ENCODE measurements around the gene ATRIP. TPM values are rescaled to one million over a fixed set of nuclear protein-coding genes. Genes with fewer than 3 reads are reported as not detected.

Gene ATRIP
- total and polyA plus RNA-seq, 2 donors from 2014 or later = 5.4 to 6.7 TPM

DNA sequence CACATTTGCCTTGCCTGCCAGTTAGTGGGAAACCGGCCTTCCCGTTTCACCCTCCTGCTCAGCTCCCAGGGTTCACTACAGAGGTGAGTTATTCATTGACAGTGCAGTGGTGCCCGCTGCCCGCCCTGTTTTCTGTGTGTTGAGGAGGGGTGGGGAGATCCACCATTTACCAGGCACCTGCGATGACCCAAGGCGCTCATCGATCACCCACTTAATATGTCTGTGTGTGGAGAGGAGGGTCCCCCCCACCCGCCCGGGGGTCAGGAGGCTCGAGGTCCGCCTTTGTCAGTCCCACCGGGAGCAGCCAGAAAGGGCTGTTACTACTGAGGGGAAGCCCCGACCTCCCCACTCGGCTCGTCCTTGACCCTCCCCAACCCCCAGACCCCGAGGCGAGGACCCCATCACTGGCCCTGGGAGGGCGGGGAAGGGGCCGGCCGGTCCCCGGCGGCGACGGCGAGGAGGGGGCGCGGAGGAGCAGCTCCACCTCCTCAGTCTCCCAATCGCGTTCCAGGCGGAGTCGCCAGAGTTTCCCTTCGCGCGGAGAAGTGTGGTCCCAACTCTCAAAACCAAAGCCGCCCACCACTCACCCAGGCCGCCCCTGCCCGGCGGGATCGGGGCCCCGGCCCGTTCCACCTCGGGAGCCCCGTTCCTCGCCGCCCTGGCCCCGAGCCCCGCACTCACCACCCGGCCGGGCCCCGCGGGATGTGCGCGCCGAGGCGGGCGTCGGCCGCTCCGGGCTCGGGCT lies 17.8 kb upstream of the ATRIP start:
- intact Hi-C loops (cut with DNase I) = no loop called here
- peak overlapping the region; percentile 21 to 76 (median 76) for H3K9ac ChIP-seq (ENCODE audit: low read length in 3 of 3)
- peak overlapping the region; percentile 91 to 94 for H3K27ac ChIP-seq (ENCODE audit: low read depth in 2 of 2, low read length in 2 of 2)
- H3K27me3 ChIP-seq (ENCODE audit: control insufficient read depth, insufficient read depth, low read length) = no peaks in the 10 kb centered on the region
- TF ChIP-seq, protein P1, sequence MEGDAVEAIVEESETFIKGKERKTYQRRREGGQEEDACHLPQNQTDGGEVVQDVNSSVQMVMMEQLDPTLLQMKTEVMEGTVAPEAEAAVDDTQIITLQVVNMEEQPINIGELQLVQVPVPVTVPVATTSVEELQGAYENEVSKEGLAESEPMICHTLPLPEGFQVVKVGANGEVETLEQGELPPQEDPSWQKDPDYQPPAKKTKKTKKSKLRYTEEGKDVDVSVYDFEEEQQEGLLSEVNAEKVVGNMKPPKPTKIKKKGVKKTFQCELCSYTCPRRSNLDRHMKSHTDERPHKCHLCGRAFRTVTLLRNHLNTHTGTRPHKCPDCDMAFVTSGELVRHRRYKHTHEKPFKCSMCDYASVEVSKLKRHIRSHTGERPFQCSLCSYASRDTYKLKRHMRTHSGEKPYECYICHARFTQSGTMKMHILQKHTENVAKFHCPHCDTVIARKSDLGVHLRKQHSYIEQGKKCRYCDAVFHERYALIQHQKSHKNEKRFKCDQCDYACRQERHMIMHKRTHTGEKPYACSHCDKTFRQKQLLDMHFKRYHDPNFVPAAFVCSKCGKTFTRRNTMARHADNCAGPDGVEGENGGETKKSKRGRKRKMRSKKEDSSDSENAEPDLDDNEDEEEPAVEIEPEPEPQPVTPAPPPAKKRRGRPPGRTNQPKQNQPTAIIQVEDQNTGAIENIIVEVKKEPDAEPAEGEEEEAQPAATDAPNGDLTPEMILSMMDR (IDR thresholded peaks at IDR 0.05; ENCODE audit: borderline replicate concordance, extremely low read depth, insufficient read depth) = no peak
- H3K4me3 ChIP-seq (ENCODE audit: low read length in 3 of 3) = peak overlapping the region; percentile 47 to 76 (median 75)
- peaks cover 3 to 73% (median 44%) of the 10 kb centered on the region in 3 donors for H3K4me1 ChIP-seq (ENCODE audit: control insufficient read depth in 2 of 3, insufficient read depth in 2 of 3, low read depth in 1 of 3, low read length in 3 of 3)
- DNase-seq (peak; percentile 80 to 89 (median 88)), FAIRE-seq (no peak)
- no peaks in the 10 kb centered on the region for H3K9me3 ChIP-seq (ENCODE audit: control insufficient read depth in 2 of 3, insufficient read depth in 1 of 3, low read length in 3 of 3)
- peaks cover 0 to 6% (median 0%) of the 10 kb centered on the region in 3 donors for H3K36me3 ChIP-seq (ENCODE audit: control insufficient read depth in 2 of 3, insufficient read depth in 3 of 3, low read length in 3 of 3)

DNA sequence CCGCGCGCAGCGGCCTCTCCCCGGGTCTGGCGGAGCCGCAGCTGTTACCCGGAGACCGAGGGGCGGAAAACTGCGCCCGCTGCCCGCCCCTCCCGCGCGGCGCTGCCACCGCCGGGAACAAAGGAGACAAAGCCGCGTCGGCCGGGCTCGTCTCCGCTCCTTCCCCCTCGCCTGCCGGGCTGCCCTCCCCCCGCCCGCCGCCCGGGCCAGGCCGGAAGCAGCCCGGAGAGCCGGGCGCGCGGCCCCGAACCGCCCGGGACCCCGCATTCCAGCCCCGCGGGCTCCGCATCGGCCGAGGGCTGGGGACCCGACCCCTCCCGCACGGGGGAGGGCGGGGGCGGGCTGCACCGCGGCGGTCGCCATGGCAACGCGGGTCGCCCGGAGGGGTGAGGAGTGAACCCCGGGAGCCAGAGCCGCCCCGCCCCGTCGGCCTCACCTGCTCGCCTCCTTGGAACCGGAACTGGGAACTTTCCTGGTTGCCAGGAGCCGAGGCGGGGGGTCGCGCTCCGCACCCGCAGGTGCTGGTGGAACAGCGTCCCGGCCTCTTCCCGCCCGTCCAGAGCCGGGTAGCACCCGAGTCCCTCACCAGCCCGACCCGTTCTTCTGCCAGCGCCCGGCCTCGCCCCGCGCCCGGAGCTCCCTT lies 17.1 kb upstream of the ATRIP start:
- DNase-seq = peak; percentile 77 to 94 (median 86)
- peak overlapping the region in 2 of 3 donors; percentile 51 to 76 for H3K9ac ChIP-seq (ENCODE audit: low read length in 3 of 3)
- H3K4me3 ChIP-seq (ENCODE audit: low read length in 3 of 3) = peak overlapping the region; percentile 43 to 76 (median 56)
- peaks cover 0 to 2% (median 0%) of the 10 kb centered on the region in 3 donors for H3K36me3 ChIP-seq (ENCODE audit: control insufficient read depth in 2 of 3, insufficient read depth in 3 of 3, low read length in 3 of 3)
- no peaks in the 10 kb centered on the region for H3K27me3 ChIP-seq (ENCODE audit: control insufficient read depth, insufficient read depth, low read length)
- H3K27ac ChIP-seq (ENCODE audit: low read depth in 2 of 2, low read length in 2 of 2) = peak overlapping the region; percentile 88 to 94
- peaks cover 3 to 75% (median 51%) of the 10 kb centered on the region in 3 donors for H3K4me1 ChIP-seq (ENCODE audit: control insufficient read depth in 2 of 3, insufficient read depth in 2 of 3, low read depth in 1 of 3, low read length in 3 of 3)
- TF ChIP-seq, protein P1 (IDR thresholded peaks at IDR 0.05; ENCODE audit: borderline replicate concordance, extremely low read depth, insufficient read depth) = no peak
- no peak for FAIRE-seq
- no peaks in the 10 kb centered on the region for H3K9me3 ChIP-seq (ENCODE audit: control insufficient read depth in 2 of 3, insufficient read depth in 1 of 3, low read length in 3 of 3)
- intact Hi-C loops (cut with DNase I) = no loop called here

- Histone ChIP-seq H3K27ac (ENCODE audit: low read depth in 2 of 2, low read length in 2 of 2) (peak within 1 kb of the TSS; percentile 88 to 94), H3K4me1 (ENCODE audit: control insufficient read depth in 2 of 3, insufficient read depth in 2 of 3, low read depth in 1 of 3, low read length in 3 of 3) (peaks cover 3 to 75% (median 51%) of the 10 kb centered on the region in 3 donors), H3K4me3 (ENCODE audit: low read length in 3 of 3) (peak within 1 kb of the TSS; percentile 56 to 76 (median 75)), H3K27me3 (ENCODE audit: control insufficient read depth, insufficient read depth, low read length) (no peaks in the 10 kb centered on the region), H3K9ac (ENCODE audit: low read length in 3 of 3) (peak within 1 kb of the TSS; percentile 3 to 76 (median 51)), H3K36me3 (ENCODE audit: control insufficient read depth in 2 of 3, insufficient read depth in 3 of 3, low read length in 3 of 3) (no peaks in the 10 kb centered on the region), H3K9me3 (ENCODE audit: control insufficient read depth in 2 of 3, insufficient read depth in 1 of 3, low read length in 3 of 3) (no peaks in the 10 kb centered on the region)
- intact Hi-C loops (cut with DNase I) = loop anchor here (10.0 kb wide), 1 partner anchor 155 kb away; no protein-coding TSS in a partner anchor
- FAIRE-seq (no peak), DNase-seq (peak; percentile 93 to 97 (median 96))
- TF ChIP-seq, protein P1 (IDR thresholded peaks at IDR 0.05; ENCODE audit: borderline replicate concordance, extremely low read depth, insufficient read depth) = no peak
Observed at GRCh38 chr3:48429960-48430707, 16.4 kb upstream of the ATRIP start, which contains the start of gene PLXNB1. Gene PLXNB1 (minus strand): TSS chr3:48430086. CDS start chr3:48424611, 5,475 bp downstream.
